Thyroid gland (tissue), 4 donors: ENCODE data around the gene PROZ.

Experiments
- CTCF ChIP-seq, 6 experiments: fragments of 200-600 bp in 3 of 6; fragments of 450-650 bp in 3 of 6; sonication (generic) in 3 of 6; IDR thresholded peaks; one replicate each; pipeline ENCODE4 v1.5.1; 2016 to 2019; ENCODE audit warnings: antibody characterized with exemption in 6 of 6, mild to moderate bottlenecking in 2 of 6, inconsistent platforms in 1 of 6, moderate library complexity in 1 of 6
- POLR2A ChIP-seq, 2 donors: fragments of 450-650 bp; IDR thresholded peaks; one replicate each; pipeline ENCODE4 v1.6.1; 2017; ENCODE audit warnings: antibody characterized with exemption in 2 of 2, mild to moderate bottlenecking in 2 of 2, moderate library complexity in 1 of 2

- TF ChIP-seq CTCF (IDR thresholded peaks at IDR 0.05), result no peak
- no peak for TF ChIP-seq POLR2A (IDR thresholded peaks at IDR 0.05)
Measured at GRCh38 chr13:113176822-113177221, 18.4 kb downstream of the PROZ start.
